ENCODE data around the gene PCMTD2. TPM values are rescaled to one million over a fixed set of nuclear protein-coding genes. Genes with fewer than 3 reads are reported as not detected.

PCMTD2 gene
- total RNA-seq, 1 experiment from 2014 or later: 45.7 TPM

GRCh38 chr20:64254156-64254555 is 1.4 kb upstream of the PCMTD2 start:
- Histone ChIP-seq H3K9me2 (replicated peaks; ENCODE audit: low read length) (no peaks in the 10 kb centered on the region), H3K4me1 (ENCODE audit: insufficient read depth, low read length) (peaks cover 16% of the 10 kb centered on the region), H4K20me1 (ENCODE audit: low read length) (no peaks in the 10 kb centered on the region), H3K4me3 (ENCODE audit: low read length) (no peak overlapping the region), H3K4me2 (ENCODE audit: low read length) (no peak overlapping the region), H3K9ac (ENCODE audit: low read length) (no peak overlapping the region), H3K27me3 (ENCODE audit: low read length) (peaks cover 21% of the 10 kb centered on the region), H2AFZ (ENCODE audit: low read length) (no peak overlapping the region), H3K79me2 (ENCODE audit: low read length) (peaks cover 34% of the 10 kb centered on the region), H3K36me3 (ENCODE audit: low read depth, low read length) (no peaks in the 10 kb centered on the region), H3K27ac (ENCODE audit: low read length) (no peak overlapping the region), H3F3A (ENCODE audit: low read length, unreplicated experiment) (no peaks in the 10 kb centered on the region), H3K9me3 (ENCODE audit: low read length) (no peaks in the 10 kb centered on the region)
- intact Hi-C loops (cut with micrococcal nuclease): no loop called here
- CTCF ChIA-PET: no interaction called here
- POLR2A ChIA-PET (ENCODE audit: unreplicated experiment): no interaction called here
- ATAC-seq: no peak
- no peak for DNase-seq
- no TSS peak for BruUV-seq (replicated peaks)
- TF ChIP-seq CTCF (conservative IDR thresholded peaks at IDR 0.05; ENCODE audit: low read depth, low read length) (no peak), EZH2 (IDR thresholded peaks at IDR 0.05; ENCODE audit: low read length, unreplicated experiment) (no peak), EZH2phosphoT487 (IDR thresholded peaks at IDR 0.05; ENCODE audit: borderline replicate concordance, low read length) (no peak)

GRCh38 chr20:64254571-64255360 is 782 bp upstream of the PCMTD2 start:
- peak; percentile 4 for DNase-seq
- CTCF ChIA-PET: no interaction called here
- POLR2A ChIA-PET (ENCODE audit: unreplicated experiment): interaction anchor here (0.7 kb wide), 1 partner anchor 719 kb away, joined by 3 read pairs; no protein-coding TSS in a partner anchor
- Histone ChIP-seq H3K36me3 (ENCODE audit: low read depth, low read length) (no peaks in the 10 kb centered on the region), H2AFZ (ENCODE audit: low read length) (peak overlapping the region; percentile 100), H3K27ac (ENCODE audit: low read length) (no peak overlapping the region), H3F3A (ENCODE audit: low read length, unreplicated experiment) (no peaks in the 10 kb centered on the region), H3K4me2 (ENCODE audit: low read length) (peak overlapping the region; percentile 97), H3K9me3 (ENCODE audit: low read length) (no peaks in the 10 kb centered on the region), H3K4me1 (ENCODE audit: insufficient read depth, low read length) (peaks cover 16% of the 10 kb centered on the region), H3K4me3 (ENCODE audit: low read length) (peak overlapping the region; percentile 97), H3K79me2 (ENCODE audit: low read length) (peaks cover 34% of the 10 kb centered on the region), H3K27me3 (ENCODE audit: low read length) (peaks cover 15% of the 10 kb centered on the region), H4K20me1 (ENCODE audit: low read length) (no peaks in the 10 kb centered on the region), H3K9me2 (replicated peaks; ENCODE audit: low read length) (no peaks in the 10 kb centered on the region), H3K9ac (ENCODE audit: low read length) (peak overlapping the region; percentile 91)
- TF ChIP-seq CTCF (conservative IDR thresholded peaks at IDR 0.05; ENCODE audit: low read depth, low read length): no peak
- TF ChIP-seq EZH2phosphoT487 (IDR thresholded peaks at IDR 0.05; ENCODE audit: borderline replicate concordance, low read length): no peak
- TF ChIP-seq EZH2 (IDR thresholded peaks at IDR 0.05; ENCODE audit: low read length, unreplicated experiment): no peak
- BruUV-seq (replicated peaks): TSS peak; percentile 78
- intact Hi-C loops (cut with micrococcal nuclease): no loop called here
- ATAC-seq: peak; percentile 15
